Measurements from ENCODE around the gene TNRC6A. TPM values are rescaled to one million over a fixed set of nuclear protein-coding genes. Genes with fewer than 3 reads are reported as not detected.

The TNRC6A gene
- total and polyA plus RNA-seq, 4 donors = 10.3 to 93.0 (median 29.8) TPM

DNA sequence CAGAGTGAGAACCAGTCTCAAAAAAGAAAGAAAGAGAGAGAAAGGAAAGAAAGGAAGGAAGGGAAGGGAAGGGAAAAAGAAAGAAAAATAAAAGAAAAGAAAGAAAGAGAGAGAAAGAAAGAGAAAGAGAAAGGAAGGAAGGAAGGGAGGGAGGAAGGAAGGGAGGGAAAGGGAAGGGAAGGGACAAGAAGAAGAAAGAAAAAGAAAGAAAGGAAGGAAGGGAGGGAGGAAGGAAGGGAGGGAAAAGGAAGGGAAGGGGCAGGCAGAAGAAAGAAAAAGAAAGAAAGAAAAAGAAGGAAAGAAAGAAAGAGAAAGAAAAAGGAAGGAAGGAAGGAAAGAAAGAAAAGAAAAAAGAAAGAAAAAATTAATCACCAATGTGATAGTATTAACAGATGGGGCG, 132.0 kb downstream of the TNRC6A start:
- TF ChIP-seq CTCF (IDR thresholded peaks at IDR 0.05; ENCODE audit: control extremely low read depth, extremely low read depth) = no peak
- no peak overlapping the region for H3K4me3 ChIP-seq
- WGBS, 2 donors = 81 to 82% methylated on average over 1 of the region's 1 CpG
- no peaks in the 10 kb centered on the region for H3K4me1 ChIP-seq (ENCODE audit: control insufficient read depth in 5 of 5, insufficient read depth in 5 of 5, low read length in 5 of 5)
- ATAC-seq (ENCODE audit: insufficient read depth, low FRiP score) (no peak), DNase-seq (no peak)
- H3K9ac ChIP-seq (ENCODE audit: insufficient read depth in 1 of 2, low read length in 2 of 2) = no peak overlapping the region
- H3K36me3 ChIP-seq (ENCODE audit: control insufficient read depth in 4 of 4, insufficient read depth in 4 of 4, low read length in 4 of 4) = no peaks in the 10 kb centered on the region
- H3K27ac ChIP-seq (ENCODE audit: low read depth in 1 of 2, low read length in 1 of 2) = no peak overlapping the region
- peaks cover 0 to 4% (median 0%) of the 10 kb centered on the region in 3 donors for H3K27me3 ChIP-seq (ENCODE audit: control insufficient read depth in 3 of 3, insufficient read depth in 3 of 3, low read length in 2 of 3)
- peaks cover 0 to 10% (median under 1%) of the 10 kb centered on the region in 4 donors for H3K9me3 ChIP-seq (ENCODE audit: control insufficient read depth in 4 of 4, insufficient read depth in 3 of 4, low read length in 3 of 4)

GRCh38 chr16:24863582-24864437, 134.4 kb downstream of the TNRC6A start:
- no peak overlapping the region for H3K27ac ChIP-seq (ENCODE audit: low read depth in 1 of 2, low read length in 1 of 2)
- H3K4me1 ChIP-seq (ENCODE audit: control insufficient read depth in 5 of 5, insufficient read depth in 5 of 5, low read length in 5 of 5) = no peaks in the 10 kb centered on the region
- ATAC-seq (ENCODE audit: insufficient read depth, low FRiP score) (no peak), DNase-seq (no peak)
- no peak overlapping the region for H3K9ac ChIP-seq (ENCODE audit: insufficient read depth in 1 of 2, low read length in 2 of 2)
- no peaks in the 10 kb centered on the region for H3K36me3 ChIP-seq (ENCODE audit: control insufficient read depth in 4 of 4, insufficient read depth in 4 of 4, low read length in 4 of 4)
- WGBS, 2 donors = 70 to 94% methylated on average over 3 of the region's 3 CpGs
- no peaks in the 10 kb centered on the region for H3K27me3 ChIP-seq (ENCODE audit: control insufficient read depth in 3 of 3, insufficient read depth in 3 of 3, low read length in 2 of 3)
- no peak overlapping the region for H3K4me3 ChIP-seq
- peaks cover 0 to 10% (median under 1%) of the 10 kb centered on the region in 4 donors for H3K9me3 ChIP-seq (ENCODE audit: control insufficient read depth in 4 of 4, insufficient read depth in 3 of 4, low read length in 3 of 4)
- TF ChIP-seq CTCF (IDR thresholded peaks at IDR 0.05; ENCODE audit: control extremely low read depth, extremely low read depth) = no peak

DNA sequence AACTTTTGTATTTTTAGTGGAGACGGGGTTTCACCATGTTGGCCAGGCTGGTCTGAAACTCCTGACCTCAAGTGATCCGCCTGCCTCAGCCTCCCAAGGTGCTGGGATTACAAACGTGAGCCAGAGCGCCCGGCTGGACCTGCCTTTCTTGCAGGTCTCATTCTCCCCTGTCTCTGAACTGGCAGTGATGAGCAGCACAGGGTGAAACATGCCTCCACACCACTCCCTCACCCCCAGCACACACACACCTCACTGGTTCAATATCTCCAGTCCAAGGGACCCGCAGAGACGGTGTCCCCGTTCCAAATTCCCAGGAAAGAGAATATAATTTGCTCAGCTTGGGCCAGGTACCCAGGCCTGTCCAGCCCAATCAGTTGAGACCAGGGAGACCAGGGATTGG, 139.6 kb downstream of the TNRC6A start:
- ATAC-seq (ENCODE audit: insufficient read depth, low FRiP score) (no peak), DNase-seq (no peak)
- 80 to 81% methylated on average over 8 of the region's 8 CpGs for WGBS, 2 donors
- no peaks in the 10 kb centered on the region for H3K36me3 ChIP-seq (ENCODE audit: control insufficient read depth in 4 of 4, insufficient read depth in 4 of 4, low read length in 4 of 4)
- peaks cover 0 to 5% (median under 1%) of the 10 kb centered on the region in 4 donors for H3K9me3 ChIP-seq (ENCODE audit: control insufficient read depth in 4 of 4, insufficient read depth in 3 of 4, low read length in 3 of 4)
- H3K9ac ChIP-seq (ENCODE audit: insufficient read depth in 1 of 2, low read length in 2 of 2) = no peak overlapping the region
- H3K4me3 ChIP-seq = no peak overlapping the region
- H3K27me3 ChIP-seq (ENCODE audit: control insufficient read depth in 3 of 3, insufficient read depth in 3 of 3, low read length in 2 of 3) = no peaks in the 10 kb centered on the region
- H3K4me1 ChIP-seq (ENCODE audit: control insufficient read depth in 5 of 5, insufficient read depth in 5 of 5, low read length in 5 of 5) = no peaks in the 10 kb centered on the region
- no peak for TF ChIP-seq CTCF (IDR thresholded peaks at IDR 0.05; ENCODE audit: control extremely low read depth, extremely low read depth)
- no peak overlapping the region for H3K27ac ChIP-seq (ENCODE audit: low read depth in 1 of 2, low read length in 1 of 2)

Data from lung (tissue), 12 donors.